ENCODE measurements around the gene GPSM1. TPM values are rescaled to one million over a fixed set of nuclear protein-coding genes. Genes with fewer than 3 reads are reported as not detected.
"Not testable (repeated sequence)": the region's sequence is repeated elsewhere in the genome, so short reads cannot be mapped to it uniquely, and the experiment has no call there.

Gene GPSM1
- total RNA-seq, 1 experiment from 2014 or later = 26.9 TPM

GRCh38 chr9:136319955-136320354 lies 7.4 kb upstream of the GPSM1 start:
- H3K4me1 ChIP-seq (ENCODE audit: insufficient read depth, low read length); BruUV-seq (replicated peaks); H3K36me3 ChIP-seq (ENCODE audit: low read depth, low read length); H3K27ac ChIP-seq (ENCODE audit: low read length); H3K9me2 ChIP-seq (replicated peaks; ENCODE audit: low read length); H3K9ac ChIP-seq (ENCODE audit: low read length); H3K4me2 ChIP-seq (ENCODE audit: low read length); H4K20me1 ChIP-seq (ENCODE audit: low read length); H3K27me3 ChIP-seq (ENCODE audit: low read length); POLR2A ChIA-PET (ENCODE audit: unreplicated experiment); CTCF ChIA-PET; H3K9me3 ChIP-seq (ENCODE audit: low read length); DNase-seq; H3K4me3 ChIP-seq (ENCODE audit: low read length); H3F3A ChIP-seq (ENCODE audit: low read length, unreplicated experiment); H2AFZ ChIP-seq (ENCODE audit: low read length); intact Hi-C loops (cut with micrococcal nuclease); ATAC-seq; H3K79me2 ChIP-seq (ENCODE audit: low read length): not testable (repeated sequence)

GRCh38 chr9:136320972-136321371 lies 6.4 kb upstream of the GPSM1 start:
- H4K20me1 ChIP-seq (ENCODE audit: low read length); H3K9me3 ChIP-seq (ENCODE audit: low read length); H3K9me2 ChIP-seq (replicated peaks; ENCODE audit: low read length); H3F3A ChIP-seq (ENCODE audit: low read length, unreplicated experiment); H3K27ac ChIP-seq (ENCODE audit: low read length); H3K9ac ChIP-seq (ENCODE audit: low read length); ATAC-seq; H3K4me2 ChIP-seq (ENCODE audit: low read length); POLR2A ChIA-PET (ENCODE audit: unreplicated experiment); H3K79me2 ChIP-seq (ENCODE audit: low read length); CTCF ChIA-PET; DNase-seq; H3K4me3 ChIP-seq (ENCODE audit: low read length); H3K4me1 ChIP-seq (ENCODE audit: insufficient read depth, low read length); intact Hi-C loops (cut with micrococcal nuclease); H3K36me3 ChIP-seq (ENCODE audit: low read depth, low read length); H3K27me3 ChIP-seq (ENCODE audit: low read length); H2AFZ ChIP-seq (ENCODE audit: low read length); BruUV-seq (replicated peaks): not testable (repeated sequence)

GRCh38 chr9:136321561-136321960 lies 5.8 kb upstream of the GPSM1 start:
- POLR2A ChIA-PET (ENCODE audit: unreplicated experiment) = no interaction called here
- BruUV-seq (replicated peaks) = no TSS peak
- H3K27ac ChIP-seq (ENCODE audit: low read length) = no peak overlapping the region
- H3K4me1 ChIP-seq (ENCODE audit: insufficient read depth, low read length) = no peaks in the 10 kb centered on the region
- no peaks in the 10 kb centered on the region for H4K20me1 ChIP-seq (ENCODE audit: low read length)
- H3K4me2 ChIP-seq (ENCODE audit: low read length) = no peak overlapping the region
- no peak overlapping the region for H2AFZ ChIP-seq (ENCODE audit: low read length)
- no peak for DNase-seq
- no peaks in the 10 kb centered on the region for H3K27me3 ChIP-seq (ENCODE audit: low read length)
- CTCF ChIA-PET = no interaction called here
- no peaks in the 10 kb centered on the region for H3K9me2 ChIP-seq (replicated peaks; ENCODE audit: low read length)
- H3K36me3 ChIP-seq (ENCODE audit: low read depth, low read length) = no peaks in the 10 kb centered on the region
- no peak for ATAC-seq
- no peak overlapping the region for H3K9ac ChIP-seq (ENCODE audit: low read length)
- H3F3A ChIP-seq (ENCODE audit: low read length, unreplicated experiment) = no peaks in the 10 kb centered on the region
- intact Hi-C loops (cut with micrococcal nuclease) = no loop called here
- no peak for TF ChIP-seq CTCF (conservative IDR thresholded peaks at IDR 0.05; ENCODE audit: low read depth, low read length)
- TF ChIP-seq EZH2phosphoT487 (IDR thresholded peaks at IDR 0.05; ENCODE audit: borderline replicate concordance, low read length) = no peak
- no peak for TF ChIP-seq EZH2 (IDR thresholded peaks at IDR 0.05; ENCODE audit: low read length, unreplicated experiment)
- no peaks in the 10 kb centered on the region for H3K79me2 ChIP-seq (ENCODE audit: low read length)
- no peaks in the 10 kb centered on the region for H3K9me3 ChIP-seq (ENCODE audit: low read length)
- H3K4me3 ChIP-seq (ENCODE audit: low read length) = no peak overlapping the region

- POLR2A ChIA-PET (ENCODE audit: unreplicated experiment) = no interaction called here
- Histone ChIP-seq H3K4me2 (ENCODE audit: low read length) (no peak overlapping the region), H3K36me3 (ENCODE audit: low read depth, low read length) (no peaks in the 10 kb centered on the region), H3K9me3 (ENCODE audit: low read length) (no peaks in the 10 kb centered on the region), H3F3A (ENCODE audit: low read length, unreplicated experiment) (no peaks in the 10 kb centered on the region), H3K4me1 (ENCODE audit: insufficient read depth, low read length) (no peaks in the 10 kb centered on the region), H3K27me3 (ENCODE audit: low read length) (no peaks in the 10 kb centered on the region), H4K20me1 (ENCODE audit: low read length) (no peaks in the 10 kb centered on the region), H3K9me2 (replicated peaks; ENCODE audit: low read length) (no peaks in the 10 kb centered on the region), H3K4me3 (ENCODE audit: low read length) (no peak overlapping the region), H3K27ac (ENCODE audit: low read length) (no peak overlapping the region), H3K9ac (ENCODE audit: low read length) (no peak overlapping the region), H2AFZ (ENCODE audit: low read length) (no peak overlapping the region), H3K79me2 (ENCODE audit: low read length) (no peaks in the 10 kb centered on the region)
- DNase-seq = no peak
- intact Hi-C loops (cut with micrococcal nuclease) = no loop called here
- CTCF ChIA-PET = no interaction called here
- TF ChIP-seq EZH2phosphoT487 (IDR thresholded peaks at IDR 0.05; ENCODE audit: borderline replicate concordance, low read length) (no peak), EZH2 (IDR thresholded peaks at IDR 0.05; ENCODE audit: low read length, unreplicated experiment) (no peak), CTCF (conservative IDR thresholded peaks at IDR 0.05; ENCODE audit: low read depth, low read length) (no peak)
- no peak for ATAC-seq
- BruUV-seq (replicated peaks) = no TSS peak
Measured at GRCh38 chr9:136322756-136323330, 4.5 kb upstream of the GPSM1 start.

Data from PC-3 (cell line).